GM19452 (cell line): ENCODE measurements around the gene IFT122.
A peak's percentile ranks its signal among the peaks of the same experiment; 100 is the strongest.
"Not testable (repeated sequence)": the region's sequence is repeated elsewhere in the genome, so short reads cannot be mapped to it uniquely, and the experiment has no call there.

Experiments used
- ATAC-seq: cut with Tn5 transposase; IDR thresholded peaks from one replicate; pipeline ENCODE4 v1.9.1; 2021; ENCODE audit not compliant: unreplicated experiment

IFT122 gene

GRCh38 chr3:129439817-129440617, at the start of gene IFT122, which contains the start of gene MBD4:
Gene IFT122, plus strand, starts transcription at chr3:129440224. Its CDS starts 107 bp downstream, at chr3:129440331.
Gene MBD4, minus strand, starts transcription at chr3:129439948. Its CDS starts 115 bp downstream, at chr3:129439833.
- peak; percentile 88 for ATAC-seq

- not testable (repeated sequence) for ATAC-seq
Observed at GRCh38 chr3:129391583-129391982, 48.4 kb upstream of the IFT122 start.

- not testable (repeated sequence) for ATAC-seq
Observed at GRCh38 chr3:129392106-129392887, 47.7 kb upstream of the IFT122 start.

GRCh38 chr3:129393271-129393670, 46.8 kb upstream of the IFT122 start:
- ATAC-seq, result no peak

- ATAC-seq, result not testable (repeated sequence)
Observed at GRCh38 chr3:129393760-129394564, 46.1 kb upstream of the IFT122 start.

- peak; percentile 14 for ATAC-seq
Observed at GRCh38 chr3:129398803-129399144, 41.2 kb upstream of the IFT122 start.

- peak; percentile 83 for ATAC-seq
Observed at GRCh38 chr3:129399145-129399894, 40.7 kb upstream of the IFT122 start.

GRCh38 chr3:129399895-129400357, 40.1 kb upstream of the IFT122 start:
- ATAC-seq, result no peak

GRCh38 chr3:129402210-129402609, 37.8 kb upstream of the IFT122 start:
- ATAC-seq, result no peak

GRCh38 chr3:129402616-129403015, 37.4 kb upstream of the IFT122 start:
- ATAC-seq, result no peak

GRCh38 chr3:129403450-129403849, 36.6 kb upstream of the IFT122 start:
- no peak for ATAC-seq

GRCh38 chr3:129404130-129404529, 35.9 kb upstream of the IFT122 start:
- no peak for ATAC-seq

- ATAC-seq, result peak; percentile 55
Observed at GRCh38 chr3:129404610-129405009, 35.4 kb upstream of the IFT122 start.

GRCh38 chr3:129409541-129409940, 30.5 kb upstream of the IFT122 start:
- no peak for ATAC-seq

- no peak for ATAC-seq
Observed at GRCh38 chr3:129410971-129411370, 29.1 kb upstream of the IFT122 start.

GRCh38 chr3:129412542-129413198, 27.4 kb upstream of the IFT122 start:
- ATAC-seq, result no peak

GRCh38 chr3:129413238-129413637, 26.8 kb upstream of the IFT122 start:
- not testable (repeated sequence) for ATAC-seq

GRCh38 chr3:129413687-129414506, 26.1 kb upstream of the IFT122 start:
- peak; percentile 77 for ATAC-seq

- no peak for ATAC-seq
Observed at GRCh38 chr3:129415378-129415777, 24.6 kb upstream of the IFT122 start.
